ENCODE measurements around the gene WNT10A. TPM values are rescaled to one million over a fixed set of nuclear protein-coding genes. Genes with fewer than 3 reads are reported as not detected.

WNT10A gene
- total RNA-seq, 2 donors from 2014 or later = 3.6 to 4.3 TPM

DNA sequence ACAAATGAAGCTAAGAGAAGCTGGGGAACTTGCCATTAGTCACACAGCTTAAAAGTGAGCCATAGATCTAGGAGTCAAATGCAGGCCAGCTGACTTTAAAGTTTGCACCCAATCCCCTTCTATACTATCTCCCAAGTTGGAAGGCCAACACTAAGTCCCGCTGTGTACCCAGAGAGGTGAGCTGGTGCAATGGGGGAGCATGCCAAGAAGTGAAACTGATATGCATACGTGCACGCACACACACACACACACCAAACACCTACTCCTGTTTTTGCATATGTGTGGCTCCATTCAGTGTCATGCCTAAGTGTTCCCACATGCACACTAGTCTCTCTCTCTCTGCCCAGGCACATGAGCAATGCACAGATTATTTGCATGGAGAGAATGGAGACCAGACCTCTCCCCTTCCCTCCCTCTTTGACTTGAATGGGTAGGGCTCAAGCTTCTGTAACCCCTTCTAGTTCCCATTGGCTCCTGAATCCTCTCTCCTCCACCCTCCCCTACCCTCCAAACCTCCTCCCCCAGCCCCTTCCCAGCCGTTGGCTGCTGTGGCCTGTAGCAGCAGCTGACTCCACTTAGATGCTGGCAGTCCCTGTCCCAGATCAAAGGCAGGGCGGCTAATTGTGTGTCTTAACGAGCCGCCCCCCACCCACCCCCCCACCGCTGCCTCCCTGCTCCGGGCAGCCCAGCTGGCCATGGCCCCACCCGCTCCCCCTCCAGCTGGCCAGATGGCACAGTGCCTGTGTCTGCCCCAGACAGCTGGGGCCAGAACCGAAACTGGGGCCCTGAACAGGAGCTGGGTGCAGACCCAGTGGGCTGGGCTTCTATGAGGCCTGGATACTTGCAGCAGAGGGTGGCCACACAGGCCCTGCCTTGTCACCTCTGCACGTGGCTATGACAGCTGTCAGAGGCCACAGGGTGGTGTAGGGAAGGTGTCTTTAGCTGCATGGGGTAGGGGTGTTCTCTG, 5.6 kb downstream of the WNT10A start:
- H3K4me3 ChIP-seq = no peak overlapping the region
- DNase-seq (ENCODE audit: low spot score) = no peak
- no peaks in the 10 kb centered on the region for H3K36me3 ChIP-seq
- 27% methylated on average over 12 of the region's 12 CpGs for WGBS
- no peak overlapping the region for H3K27ac ChIP-seq
- no peak for TF ChIP-seq POLR2A (IDR thresholded peaks at IDR 0.05)
- no peak for TF ChIP-seq POLR2AphosphoS5 (IDR thresholded peaks at IDR 0.05)
- no peak for TF ChIP-seq CTCF (IDR thresholded peaks at IDR 0.05)
- intact Hi-C loops (cut with DNase I) = no loop called here
- no peaks in the 10 kb centered on the region for H3K9me3 ChIP-seq
- no peaks in the 10 kb centered on the region for H3K4me1 ChIP-seq (replicated peaks)
- H3K27me3 ChIP-seq (replicated peaks; ENCODE audit: insufficient read depth) = no peaks in the 10 kb centered on the region

DNA sequence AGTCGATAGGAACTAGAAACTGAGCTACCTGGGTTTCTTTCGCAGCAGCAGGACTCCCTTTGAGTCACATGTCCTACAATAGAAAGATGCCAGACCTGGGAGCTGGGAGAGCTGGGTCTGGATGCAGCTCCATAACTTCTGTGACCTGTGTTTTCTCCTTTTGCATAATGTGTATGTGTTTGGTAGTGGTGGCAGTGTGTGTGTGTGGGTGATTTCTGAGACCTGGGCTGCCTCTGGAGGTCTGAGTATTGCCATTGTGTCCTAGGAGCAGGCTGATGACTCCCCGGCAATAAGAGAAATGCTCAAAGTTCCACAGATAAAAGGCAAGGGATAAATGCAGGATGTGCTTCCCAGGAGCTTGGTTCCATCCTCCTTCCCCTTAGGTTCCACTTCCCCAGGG, 6.4 kb downstream of the WNT10A start:
- no peaks in the 10 kb centered on the region for H3K9me3 ChIP-seq
- no peaks in the 10 kb centered on the region for H3K4me1 ChIP-seq (replicated peaks)
- WGBS = 47% methylated on average over 3 of the region's 3 CpGs
- no peak for DNase-seq (ENCODE audit: low spot score)
- TF ChIP-seq POLR2AphosphoS5 (IDR thresholded peaks at IDR 0.05) (no peak), POLR2A (IDR thresholded peaks at IDR 0.05) (no peak), CTCF (IDR thresholded peaks at IDR 0.05) (no peak)
- H3K27ac ChIP-seq = no peak overlapping the region
- no peak overlapping the region for H3K4me3 ChIP-seq
- no peaks in the 10 kb centered on the region for H3K36me3 ChIP-seq
- no peaks in the 10 kb centered on the region for H3K27me3 ChIP-seq (replicated peaks; ENCODE audit: insufficient read depth)
- intact Hi-C loops (cut with DNase I) = no loop called here

GRCh38 chr2:218888341-218888740, 7.7 kb downstream of the WNT10A start:
- H3K4me1 ChIP-seq (replicated peaks) = no peaks in the 10 kb centered on the region
- no peak for TF ChIP-seq CTCF (IDR thresholded peaks at IDR 0.05)
- no peak for TF ChIP-seq POLR2AphosphoS5 (IDR thresholded peaks at IDR 0.05)
- TF ChIP-seq POLR2A (IDR thresholded peaks at IDR 0.05) = no peak
- 96% methylated on average over 5 of the region's 5 CpGs for WGBS
- no peaks in the 10 kb centered on the region for H3K9me3 ChIP-seq
- H3K27me3 ChIP-seq (replicated peaks; ENCODE audit: insufficient read depth) = no peaks in the 10 kb centered on the region
- H3K36me3 ChIP-seq = no peaks in the 10 kb centered on the region
- H3K27ac ChIP-seq = no peak overlapping the region
- DNase-seq (ENCODE audit: low spot score) = no peak
- no peak overlapping the region for H3K4me3 ChIP-seq
- intact Hi-C loops (cut with DNase I) = no loop called here

DNA sequence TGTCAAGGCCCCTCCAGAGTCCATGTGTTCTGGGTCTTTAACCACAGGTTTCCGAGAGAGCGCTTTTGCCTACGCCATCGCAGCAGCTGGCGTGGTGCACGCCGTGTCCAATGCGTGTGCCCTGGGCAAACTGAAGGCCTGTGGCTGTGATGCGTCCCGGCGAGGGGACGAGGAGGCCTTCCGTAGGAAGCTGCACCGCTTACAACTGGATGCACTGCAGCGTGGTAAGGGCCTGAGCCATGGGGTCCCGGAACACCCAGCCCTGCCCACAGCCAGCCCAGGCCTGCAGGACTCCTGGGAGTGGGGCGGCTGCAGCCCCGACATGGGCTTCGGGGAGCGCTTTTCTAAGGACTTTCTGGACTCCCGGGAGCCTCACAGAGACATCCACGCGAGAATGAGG, 9.3 kb downstream of the WNT10A start:
- no peaks in the 10 kb centered on the region for H3K27me3 ChIP-seq (replicated peaks; ENCODE audit: insufficient read depth)
- TF ChIP-seq POLR2AphosphoS5 (IDR thresholded peaks at IDR 0.05) = no peak
- H3K27ac ChIP-seq = no peak overlapping the region
- H3K4me3 ChIP-seq = no peak overlapping the region
- 89% methylated on average over 23 of the region's 23 CpGs for WGBS
- no peaks in the 10 kb centered on the region for H3K9me3 ChIP-seq
- no peaks in the 10 kb centered on the region for H3K4me1 ChIP-seq (replicated peaks)
- no peak for DNase-seq (ENCODE audit: low spot score)
- intact Hi-C loops (cut with DNase I) = no loop called here
- H3K36me3 ChIP-seq = no peaks in the 10 kb centered on the region

DNA sequence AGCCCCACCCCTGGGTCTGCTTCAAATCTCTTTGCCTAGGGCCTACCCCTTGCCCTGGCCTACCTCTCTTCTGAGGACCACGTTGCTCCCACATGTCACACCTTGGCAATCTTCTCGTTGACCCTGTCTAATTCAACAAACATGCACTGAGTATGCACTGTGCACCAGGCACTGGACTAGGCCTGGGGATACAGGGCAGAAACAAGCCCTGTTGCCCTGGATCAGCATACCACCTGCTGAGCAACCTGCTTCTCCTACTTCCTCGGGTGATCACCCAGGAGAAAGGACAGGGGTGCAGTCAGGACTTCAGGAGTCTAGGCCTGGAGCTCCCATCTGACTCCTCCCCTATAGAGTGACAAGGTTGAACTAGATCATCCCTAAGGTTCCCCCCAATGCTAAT, 9.7 kb downstream of the WNT10A start:
- 67% methylated on average over 3 of the region's 3 CpGs for WGBS
- intact Hi-C loops (cut with DNase I) = no loop called here
- H3K4me1 ChIP-seq (replicated peaks) = no peaks in the 10 kb centered on the region
- TF ChIP-seq POLR2AphosphoS5 (IDR thresholded peaks at IDR 0.05) (no peak), CTCF (IDR thresholded peaks at IDR 0.05) (no peak), POLR2A (IDR thresholded peaks at IDR 0.05) (no peak)
- no peaks in the 10 kb centered on the region for H3K36me3 ChIP-seq
- H3K4me3 ChIP-seq = no peak overlapping the region
- no peaks in the 10 kb centered on the region for H3K9me3 ChIP-seq
- H3K27ac ChIP-seq = no peak overlapping the region
- no peak for DNase-seq (ENCODE audit: low spot score)
- no peaks in the 10 kb centered on the region for H3K27me3 ChIP-seq (replicated peaks; ENCODE audit: insufficient read depth)
